Measurements from ENCODE around the gene SNRPD2. TPM values are rescaled to one million over a fixed set of nuclear protein-coding genes. Genes with fewer than 3 reads are reported as not detected.
"Not testable (repeated sequence)": the region's sequence is repeated elsewhere in the genome, so short reads cannot be mapped to it uniquely, and the experiment has no call there.

SNRPD2 gene
- total RNA-seq, 1 experiment from 2014 or later = 318 TPM

GRCh38 chr19:45705115-45705514 is 13.4 kb upstream of the SNRPD2 start:
- DNase-seq (ENCODE audit: low spot score) = no peak

GRCh38 chr19:45701676-45702075 is 9.9 kb upstream of the SNRPD2 start:
- DNase-seq (ENCODE audit: low spot score) = no peak

GRCh38 chr19:45693106-45693788 is 1.5 kb upstream of the SNRPD2 start:
- peak; percentile 31 for DNase-seq (ENCODE audit: low spot score)

- DNase-seq (ENCODE audit: low spot score) = peak; percentile 98
These were observed 693 bp upstream of the SNRPD2 start, which contains the start of gene QPCTL for GRCh38 chr19:45692187-45693105. QPCTL (plus strand) TSS chr19:45692666; CDS start chr19:45692704, 38 bp downstream.

GRCh38 chr19:45687599-45687998 is 4.2 kb downstream of the SNRPD2 start:
- DNase-seq (ENCODE audit: low spot score) = no peak

- not testable (repeated sequence) for DNase-seq (ENCODE audit: low spot score)
These were observed 6.7 kb downstream of the SNRPD2 start for GRCh38 chr19:45685045-45685444.

- no peak for DNase-seq (ENCODE audit: low spot score)
These were observed 8.8 kb downstream of the SNRPD2 start for GRCh38 chr19:45682908-45683307.

GRCh38 chr19:45682117-45682516 is 9.6 kb downstream of the SNRPD2 start:
- DNase-seq (ENCODE audit: low spot score) = no peak

GRCh38 chr19:45681391-45682015 is 10.2 kb downstream of the SNRPD2 start:
- DNase-seq (ENCODE audit: low spot score) = peak; percentile 63

GRCh38 chr19:45677351-45678230 is 14.2 kb downstream of the SNRPD2 start:
- no peak for DNase-seq (ENCODE audit: low spot score)

GRCh38 chr19:45676851-45677263 is 14.9 kb downstream of the SNRPD2 start:
- no peak for DNase-seq (ENCODE audit: low spot score)

- no peak for DNase-seq (ENCODE audit: low spot score)
These were observed 16.8 kb downstream of the SNRPD2 start for GRCh38 chr19:45674946-45675345.

- DNase-seq (ENCODE audit: low spot score) = no peak
These were observed 20.9 kb downstream of the SNRPD2 start for GRCh38 chr19:45670670-45671453.

- DNase-seq (ENCODE audit: low spot score) = no peak
These were observed 23.3 kb downstream of the SNRPD2 start for GRCh38 chr19:45668342-45668871.

- peak; percentile 54 for DNase-seq (ENCODE audit: low spot score)
These were observed 24.0 kb downstream of the SNRPD2 start, which contains the start of gene GIPR for GRCh38 chr19:45667620-45668341. GIPR (plus strand) TSS chr19:45668221; CDS start chr19:45669521, 1,300 bp downstream.

GRCh38 chr19:45664575-45664974 is 27.2 kb downstream of the SNRPD2 start:
- no peak for DNase-seq (ENCODE audit: low spot score)

- no peak for DNase-seq (ENCODE audit: low spot score)
These were observed 28.0 kb downstream of the SNRPD2 start for GRCh38 chr19:45663800-45664199.

GRCh38 chr19:45660636-45661035 is 31.1 kb downstream of the SNRPD2 start:
- DNase-seq (ENCODE audit: low spot score) = no peak

GRCh38 chr19:45659096-45659729 is 32.5 kb downstream of the SNRPD2 start:
- no peak for DNase-seq (ENCODE audit: low spot score)
